Measurements from ENCODE around the gene OR2V1.
"Not testable (repeated sequence)": the region's sequence is repeated elsewhere in the genome, so short reads cannot be mapped to it uniquely, and the experiment has no call there.

Gene OR2V1

DNA sequence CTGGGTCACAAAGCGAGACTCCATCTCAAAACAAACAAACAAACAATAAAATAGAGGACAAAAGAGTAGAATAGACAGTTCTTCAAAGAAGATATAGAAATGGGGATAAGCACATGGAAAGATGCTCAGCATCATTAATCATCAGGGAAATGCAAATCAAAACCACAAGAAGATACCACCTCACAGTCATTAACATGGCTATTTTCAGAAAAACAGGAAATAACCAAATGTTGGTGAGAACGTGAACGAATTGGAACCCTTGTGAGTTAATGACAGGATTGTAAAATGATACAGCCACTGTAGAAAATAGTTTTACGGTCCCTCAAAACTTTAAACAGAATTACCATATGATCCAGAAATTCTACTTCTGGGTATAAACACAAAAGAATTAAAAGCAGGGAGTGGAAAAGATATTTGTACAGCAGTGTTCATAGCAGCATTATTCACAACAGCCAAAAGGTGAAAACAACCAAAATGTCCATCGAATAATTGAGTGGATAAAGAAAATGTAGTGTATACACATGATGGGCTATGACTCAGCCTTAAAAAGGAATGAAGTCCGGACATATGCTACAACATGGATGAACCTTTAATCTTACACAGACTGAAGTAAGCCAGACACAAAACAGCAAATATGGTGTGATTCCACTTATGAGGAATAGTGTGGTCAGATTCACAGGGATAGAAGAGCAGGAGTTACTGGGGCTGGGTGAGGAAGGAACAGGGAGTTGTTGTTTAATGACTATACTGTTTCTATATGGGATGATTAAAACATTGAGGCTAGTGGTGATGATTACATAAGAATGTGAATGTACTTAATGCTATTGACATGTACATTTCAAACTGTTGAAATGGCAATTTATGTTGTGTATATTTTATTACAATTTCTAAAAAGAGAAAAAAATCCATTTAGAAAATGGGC lies 36.1 kb upstream of the OR2V1 start:
- no peak for TF ChIP-seq JUND (IDR thresholded peaks at IDR 0.05; ENCODE audit: low read depth)
- in situ Hi-C loops (cut with HindIII; ENCODE audit: low pct_unique_long_range_greater_than_20kb, low sequenced_read_pairs): no loop called here
- DNase-seq (ENCODE audit: low read depth in 1 of 2, low spot score in 1 of 2): no peak

DNA sequence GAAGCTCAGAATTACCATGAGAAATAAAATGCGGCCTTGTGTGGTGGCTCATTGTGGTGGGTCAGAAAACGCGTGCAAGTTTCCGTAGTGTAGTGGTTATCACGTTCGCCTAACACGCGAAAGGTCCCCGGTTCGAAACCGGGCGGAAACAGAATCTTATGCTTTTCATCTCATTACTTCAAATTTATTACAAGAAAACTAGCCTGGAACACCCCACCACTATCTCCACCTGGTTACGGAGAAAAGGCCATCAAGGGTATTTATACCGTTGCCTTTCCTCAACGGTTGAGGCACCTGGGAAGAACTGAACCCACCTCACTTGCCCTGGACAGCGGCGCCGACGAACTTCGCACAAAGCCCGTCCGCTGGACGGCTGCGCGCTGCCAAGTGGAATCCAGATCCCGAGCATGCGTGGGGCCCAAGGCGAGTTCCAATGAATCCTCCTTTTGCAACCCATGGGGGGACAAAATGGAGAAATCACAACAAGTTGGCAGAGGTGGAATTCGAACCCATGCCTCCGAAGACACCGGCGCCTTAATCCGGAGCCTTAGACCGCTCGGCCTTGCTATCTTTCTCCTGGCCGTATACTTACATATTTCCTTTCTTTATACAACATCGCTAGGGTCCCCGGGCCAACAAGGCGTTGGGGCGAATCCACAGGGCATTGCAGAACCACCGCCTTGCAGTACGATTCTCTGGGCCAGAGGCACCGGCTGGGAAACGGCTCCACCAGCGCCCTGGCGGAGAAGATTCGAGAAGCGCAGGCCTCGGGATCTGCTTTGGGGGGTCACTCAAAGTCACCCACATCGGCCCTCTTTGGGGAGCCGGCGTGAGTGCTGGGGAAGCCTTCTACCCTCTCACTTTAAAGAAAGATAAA lies 33.3 kb upstream of the OR2V1 start:
- no peak for DNase-seq (ENCODE audit: low read depth in 1 of 2, low spot score in 1 of 2)
- no peak for TF ChIP-seq JUND (IDR thresholded peaks at IDR 0.05; ENCODE audit: low read depth)
- in situ Hi-C loops (cut with HindIII; ENCODE audit: low pct_unique_long_range_greater_than_20kb, low sequenced_read_pairs): no loop called here

DNA sequence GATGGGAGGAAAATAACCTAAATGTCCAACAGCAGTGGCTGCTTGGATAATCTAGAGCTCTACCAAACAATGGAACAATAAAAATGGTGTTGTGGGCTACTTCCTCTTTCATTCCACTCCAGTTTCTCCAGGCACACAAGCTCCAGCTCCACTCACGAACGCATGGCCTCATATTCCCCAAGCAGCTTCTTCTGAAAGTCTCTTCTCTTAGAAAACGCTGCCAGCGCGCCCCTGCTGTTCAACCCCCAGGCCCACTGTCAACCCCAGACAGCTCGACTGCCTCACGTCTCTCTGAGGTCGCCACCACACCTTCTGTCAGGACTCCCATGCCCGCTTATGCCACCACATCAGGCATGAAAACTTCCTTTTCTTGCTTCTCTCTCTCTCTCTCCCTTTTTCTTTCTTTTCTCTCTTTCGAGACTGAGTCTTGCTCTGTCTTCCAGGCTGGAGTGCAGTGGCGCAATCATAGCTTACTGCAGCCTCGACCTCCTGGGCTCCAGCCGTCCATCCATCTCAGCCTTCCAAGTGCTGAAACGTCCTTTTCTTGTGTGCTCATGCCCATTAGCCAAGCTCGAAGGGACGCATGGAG lies 32.6 kb upstream of the OR2V1 start:
- in situ Hi-C loops (cut with HindIII; ENCODE audit: low pct_unique_long_range_greater_than_20kb, low sequenced_read_pairs): no loop called here
- no peak for TF ChIP-seq JUND (IDR thresholded peaks at IDR 0.05; ENCODE audit: low read depth)
- DNase-seq (ENCODE audit: low read depth in 1 of 2, low spot score in 1 of 2): no peak

DNA sequence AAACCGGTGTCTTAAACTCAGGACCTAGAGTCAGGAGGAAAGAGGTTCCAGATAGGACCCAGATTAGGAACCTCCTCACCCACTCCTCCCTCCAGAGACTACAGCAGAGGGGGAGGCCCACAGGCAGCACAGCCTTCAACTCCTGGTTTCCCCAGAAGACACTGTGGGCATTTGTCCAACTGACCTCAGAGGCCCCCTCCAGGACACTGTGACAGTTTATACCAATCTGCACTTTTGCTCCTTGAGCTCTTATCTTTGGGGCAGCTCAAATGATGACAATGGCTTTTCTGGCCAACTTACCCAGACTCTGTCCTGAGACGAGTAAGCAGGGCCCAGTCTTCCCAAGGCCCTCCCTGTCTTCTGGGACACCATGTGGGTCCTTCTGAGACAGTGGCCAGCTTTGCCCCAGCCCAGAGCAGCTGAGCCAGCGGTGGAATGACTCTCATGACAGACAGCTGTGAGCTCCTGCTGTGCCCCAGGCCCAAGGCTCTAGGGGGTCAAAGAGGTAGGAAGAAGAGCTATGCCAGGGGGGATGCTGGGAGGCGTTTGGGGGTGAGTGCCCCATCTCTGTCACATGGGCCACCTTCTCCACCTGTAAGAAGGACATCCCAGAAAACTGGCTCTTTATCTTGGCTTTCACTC lies 30.7 kb upstream of the OR2V1 start:
- DNase-seq (ENCODE audit: low read depth in 1 of 2, low spot score in 1 of 2): no peak
- in situ Hi-C loops (cut with HindIII; ENCODE audit: low pct_unique_long_range_greater_than_20kb, low sequenced_read_pairs): no loop called here
- no peak for TF ChIP-seq JUND (IDR thresholded peaks at IDR 0.05; ENCODE audit: low read depth)

DNA sequence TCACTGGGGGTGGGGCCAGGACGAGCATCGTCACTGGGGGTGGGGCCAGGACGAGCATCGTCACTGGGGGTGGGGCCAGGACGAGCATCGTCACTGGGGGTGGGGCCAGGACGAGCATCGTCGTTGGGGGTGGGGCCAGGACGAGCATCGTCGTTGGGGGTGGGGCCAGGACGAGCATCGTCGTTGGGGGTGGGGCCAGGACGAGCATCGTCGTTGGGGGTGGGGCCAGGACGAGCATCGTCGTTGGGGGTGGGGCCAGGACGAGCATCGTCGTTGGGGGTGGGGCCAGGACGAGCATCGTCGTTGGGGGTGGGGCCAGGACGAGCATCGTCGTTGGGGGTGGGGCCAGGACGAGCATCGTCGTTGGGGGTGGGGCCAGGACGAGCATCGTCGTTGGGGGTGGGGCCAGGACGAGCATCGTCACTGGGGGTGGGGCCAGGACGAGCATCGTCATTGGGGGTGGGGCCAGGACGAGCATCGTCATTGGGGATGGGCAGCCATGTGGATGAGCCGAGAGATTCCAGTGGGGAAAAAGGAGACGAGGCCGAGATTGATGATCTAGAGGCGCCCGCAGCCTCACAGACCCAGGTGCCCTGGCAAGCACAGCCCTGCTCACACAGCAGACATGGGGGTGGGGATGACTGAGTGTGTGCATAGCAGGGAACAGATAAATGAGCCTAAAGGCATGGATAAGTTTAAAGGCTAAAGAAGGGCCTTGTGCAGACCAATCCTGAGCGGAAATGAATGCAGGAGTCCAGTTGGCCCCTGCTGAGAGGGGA lies 30.0 kb upstream of the OR2V1 start:
- peak; percentile 49 to 82 for DNase-seq (ENCODE audit: low read depth in 1 of 2, low spot score in 1 of 2)
- in situ Hi-C loops (cut with HindIII; ENCODE audit: low pct_unique_long_range_greater_than_20kb, low sequenced_read_pairs): not testable (repeated sequence)

DNA sequence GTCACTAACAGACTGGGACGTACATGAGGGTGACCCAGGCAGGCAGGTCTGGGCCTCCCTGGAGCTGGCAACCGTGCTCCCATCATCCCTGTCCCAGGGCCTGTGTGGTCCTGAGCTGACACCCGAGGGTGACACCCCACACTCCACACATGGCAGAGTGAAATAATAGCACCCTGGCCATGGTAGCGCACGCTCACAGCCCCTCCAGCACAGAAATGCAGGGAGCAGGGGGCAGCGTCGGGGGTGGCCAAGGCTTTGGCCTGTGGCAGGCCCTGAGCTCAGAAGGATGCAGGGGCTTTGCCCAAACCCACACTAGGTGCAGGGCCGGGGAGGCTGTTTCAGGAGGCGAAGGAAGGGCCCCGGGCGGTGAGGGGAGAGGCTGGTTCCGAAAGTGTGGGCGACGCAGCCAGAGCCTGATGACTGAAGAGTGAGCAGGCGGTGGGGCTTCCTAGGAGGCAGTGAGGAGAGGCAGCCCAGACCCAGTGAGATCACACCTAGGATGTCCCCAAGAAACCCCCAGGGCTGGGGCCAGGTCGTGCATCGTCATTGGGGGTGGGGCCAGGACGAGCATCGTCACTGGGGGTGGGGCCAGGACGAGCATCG lies 29.3 kb upstream of the OR2V1 start:
- peak in 1 of 2 experiments; percentile 75 for DNase-seq (ENCODE audit: low read depth in 1 of 2, low spot score in 1 of 2)
- in situ Hi-C loops (cut with HindIII; ENCODE audit: low pct_unique_long_range_greater_than_20kb, low sequenced_read_pairs): no loop called here
- no peak for TF ChIP-seq JUND (IDR thresholded peaks at IDR 0.05; ENCODE audit: low read depth)

DNA sequence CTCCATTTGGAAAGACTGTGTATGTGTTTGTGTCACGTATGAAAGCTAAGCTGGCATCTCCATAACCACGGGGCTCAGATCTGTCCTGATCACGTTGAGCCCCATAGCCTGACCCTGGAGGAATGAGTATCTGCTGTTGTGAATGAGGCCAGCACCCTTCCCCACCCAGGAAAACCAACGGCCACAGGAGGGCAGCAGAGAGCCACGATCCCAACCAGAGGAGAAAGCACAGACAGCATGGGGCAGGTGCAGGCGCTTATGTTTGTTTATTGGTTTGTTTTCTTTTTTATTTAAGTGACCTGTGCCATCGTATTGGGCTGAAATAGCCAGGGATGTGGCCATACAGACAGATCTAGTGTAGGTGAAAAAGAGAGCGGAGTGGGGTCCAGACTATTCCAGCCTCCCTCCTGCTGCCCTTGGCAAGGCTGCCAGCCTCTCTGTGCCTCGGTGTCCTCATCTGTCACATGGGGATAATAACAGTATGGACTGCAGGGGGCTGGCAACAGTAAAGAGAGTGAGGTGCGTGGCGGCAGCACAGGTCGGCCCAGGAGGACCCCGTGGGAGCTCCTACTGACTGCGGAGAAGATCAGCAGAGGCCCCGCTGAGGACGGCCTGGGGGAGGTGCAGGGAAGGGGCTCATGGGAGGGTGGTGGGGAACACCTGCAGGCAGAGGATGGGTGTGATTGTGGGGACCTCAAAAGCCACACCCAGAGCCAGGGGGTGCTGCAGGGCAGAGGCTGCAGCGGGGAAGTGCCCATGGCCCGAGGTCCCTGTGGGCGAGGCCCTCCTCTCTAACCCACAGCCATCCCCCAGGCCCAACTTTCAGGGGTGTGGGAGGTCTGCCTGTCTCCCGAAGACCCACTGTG lies 28.6 kb upstream of the OR2V1 start:
- in situ Hi-C loops (cut with HindIII; ENCODE audit: low pct_unique_long_range_greater_than_20kb, low sequenced_read_pairs): no loop called here
- no peak for TF ChIP-seq JUND (IDR thresholded peaks at IDR 0.05; ENCODE audit: low read depth)
- DNase-seq (ENCODE audit: low read depth in 1 of 2, low spot score in 1 of 2): peak; percentile 87 to 92

DNA sequence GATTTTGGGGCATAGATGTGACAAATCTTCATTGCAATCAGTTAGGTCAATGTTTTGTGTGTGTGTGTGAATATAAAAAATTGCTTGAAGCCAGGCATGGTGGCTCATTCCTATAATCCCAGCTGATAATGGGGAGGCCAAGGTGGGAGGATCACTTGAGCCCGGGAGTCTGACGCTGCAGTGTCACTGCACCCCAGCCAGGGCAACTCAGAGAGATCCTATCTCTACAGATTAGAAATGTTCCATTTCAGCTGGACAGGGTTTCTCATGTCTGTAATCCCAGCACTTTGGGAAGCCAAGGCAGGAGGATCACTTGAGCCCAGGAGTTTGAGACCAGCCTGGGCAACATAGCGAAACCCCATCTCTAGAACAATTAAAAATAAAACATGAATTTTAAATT lies 27.9 kb upstream of the OR2V1 start:
- DNase-seq (ENCODE audit: low read depth in 1 of 2, low spot score in 1 of 2): no peak
- no peak for TF ChIP-seq JUND (IDR thresholded peaks at IDR 0.05; ENCODE audit: low read depth)
- in situ Hi-C loops (cut with HindIII; ENCODE audit: low pct_unique_long_range_greater_than_20kb, low sequenced_read_pairs): no loop called here

DNA sequence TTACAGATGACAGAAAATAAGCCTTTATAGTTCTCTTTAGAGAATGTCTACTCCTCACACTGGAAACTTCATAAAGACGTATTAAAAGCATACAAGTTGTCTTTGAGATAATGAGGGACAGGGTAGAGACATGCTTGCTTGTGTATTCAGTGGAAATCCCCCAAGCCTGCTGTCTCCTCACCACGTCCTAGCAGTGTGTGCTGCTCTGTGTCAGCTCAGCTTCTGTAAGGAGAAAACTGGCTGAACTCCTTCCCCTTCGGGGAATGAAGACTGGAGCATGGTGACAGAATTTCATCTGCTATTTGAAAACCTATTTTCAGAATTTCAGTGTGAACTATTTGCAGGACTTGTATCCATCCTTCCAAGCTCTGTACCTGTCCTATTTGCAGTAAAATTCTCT lies 25.8 kb upstream of the OR2V1 start:
- in situ Hi-C loops (cut with HindIII; ENCODE audit: low pct_unique_long_range_greater_than_20kb, low sequenced_read_pairs): no loop called here
- no peak for DNase-seq (ENCODE audit: low read depth in 1 of 2, low spot score in 1 of 2)
- no peak for TF ChIP-seq JUND (IDR thresholded peaks at IDR 0.05; ENCODE audit: low read depth)

DNA sequence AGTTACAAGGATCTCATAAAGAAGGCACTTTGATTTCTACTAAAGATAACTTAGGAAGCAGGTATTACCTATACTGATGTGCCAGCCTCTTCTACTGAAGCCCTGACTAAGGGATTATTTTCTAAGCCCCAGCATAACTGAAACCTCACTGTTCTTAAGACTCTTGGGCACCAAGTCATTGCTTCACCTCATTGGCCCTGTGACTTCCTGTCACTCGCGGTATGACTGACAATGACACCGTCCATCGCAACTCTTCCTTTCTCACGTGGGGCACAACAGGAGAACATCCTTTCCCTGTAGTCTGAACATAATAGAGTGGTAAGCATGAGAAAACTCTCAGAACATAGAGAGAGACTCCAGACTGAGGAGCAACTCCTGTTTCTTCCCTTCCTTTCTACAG lies 22.8 kb upstream of the OR2V1 start:
- in situ Hi-C loops (cut with HindIII; ENCODE audit: low pct_unique_long_range_greater_than_20kb, low sequenced_read_pairs): no loop called here
- TF ChIP-seq JUND (IDR thresholded peaks at IDR 0.05; ENCODE audit: low read depth): no peak
- DNase-seq (ENCODE audit: low read depth in 1 of 2, low spot score in 1 of 2): no peak

DNA sequence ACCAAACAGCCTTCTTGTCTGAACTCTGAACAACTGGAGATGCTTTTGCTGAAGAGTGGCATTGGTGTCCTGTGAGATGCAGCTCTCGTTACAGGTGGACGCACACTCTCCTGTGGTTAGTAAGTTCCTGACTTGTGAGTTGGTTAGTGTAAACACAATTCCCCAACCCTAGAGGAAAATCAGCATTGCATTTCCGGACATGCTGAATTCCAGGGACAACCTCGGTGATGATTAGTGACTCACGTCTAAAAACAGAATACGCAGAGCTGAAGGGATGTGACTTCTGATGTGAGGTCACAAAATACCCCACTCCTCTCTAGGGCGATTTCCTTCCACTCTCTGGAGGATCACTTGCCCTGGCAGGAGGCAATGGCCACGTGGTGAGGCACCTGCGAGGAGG lies 21.4 kb upstream of the OR2V1 start:
- in situ Hi-C loops (cut with HindIII; ENCODE audit: low pct_unique_long_range_greater_than_20kb, low sequenced_read_pairs): no loop called here
- no peak for TF ChIP-seq JUND (IDR thresholded peaks at IDR 0.05; ENCODE audit: low read depth)
- no peak for DNase-seq (ENCODE audit: low read depth in 1 of 2, low spot score in 1 of 2)
